Nephron progenitor cell (in vitro differentiated cells): Measurements from ENCODE around the gene RAI1.

Experiments
- DNase-seq: peaks from one replicate; pipeline ENCODE4 v3.0.0; 2021
- H3K27ac Mint-ChIP-seq: 2 replicates; pipeline ENCODE4 v1.8.0; 2021; ENCODE audit warnings: mild to moderate bottlenecking, moderate library complexity, mixed read lengths
- H3K27me3 Mint-ChIP-seq: 2 replicates; pipeline ENCODE4 v1.8.0; 2021; ENCODE audit warnings: mild to moderate bottlenecking, low read depth, mixed read lengths; ENCODE audit not compliant: poor library complexity
- H3K36me3 Mint-ChIP-seq: 2 replicates; pipeline ENCODE4 v1.8.0; 2021; ENCODE audit warnings: low read depth, mixed read lengths
- H3K4me1 Mint-ChIP-seq: 2 replicates; pipeline ENCODE4 v1.8.0; 2021; ENCODE audit warnings: mixed read lengths
- H3K4me3 Mint-ChIP-seq: 2 replicates; pipeline ENCODE4 v1.8.0; 2021; ENCODE audit warnings: mild to moderate bottlenecking, moderate library complexity, mixed read lengths
- H3K9me3 Mint-ChIP-seq: 2 replicates; pipeline ENCODE4 v1.8.0; 2021; ENCODE audit warnings: mild to moderate bottlenecking, moderate library complexity, mixed read lengths
- CTCF ChIP-seq: fragments of 200-600 bp; sonication (generic); IDR thresholded peaks from 2 replicates; pipeline ENCODE4 v1.5.0; 2021; ENCODE audit warnings: antibody characterized with exemption

The RAI1 gene

GRCh38 chr17:17749025-17749772 is 67.9 kb downstream of the RAI1 start:
- Mint-ChIP-seq H3K36me3 (peaks cover 15% of the 10 kb centered on the region), H3K9me3 (no peaks in the 10 kb centered on the region), H3K4me1 (peaks cover 76% of the 10 kb centered on the region), H3K27ac (peak overlapping the region; percentile 86), H3K4me3 (peak overlapping the region; percentile 35), H3K27me3 (no peaks in the 10 kb centered on the region)
- DNase-seq, result no peak
- TF ChIP-seq CTCF, result no peak

GRCh38 chr17:17749921-17750320 is 68.7 kb downstream of the RAI1 start:
- peaks cover 73% of the 10 kb centered on the region for H3K4me1 Mint-ChIP-seq
- H3K27me3 Mint-ChIP-seq, result no peaks in the 10 kb centered on the region
- DNase-seq, result peak; percentile 74
- no peak overlapping the region for H3K4me3 Mint-ChIP-seq
- H3K36me3 Mint-ChIP-seq, result peaks cover 12% of the 10 kb centered on the region
- no peak for TF ChIP-seq CTCF
- no peaks in the 10 kb centered on the region for H3K9me3 Mint-ChIP-seq
- H3K27ac Mint-ChIP-seq, result no peak overlapping the region

GRCh38 chr17:17750881-17751280 is 69.6 kb downstream of the RAI1 start:
- Mint-ChIP-seq H3K4me1 (peaks cover 73% of the 10 kb centered on the region), H3K4me3 (peak overlapping the region; percentile 65), H3K27me3 (no peaks in the 10 kb centered on the region), H3K36me3 (peaks cover 8% of the 10 kb centered on the region), H3K27ac (peak overlapping the region; percentile 98), H3K9me3 (no peaks in the 10 kb centered on the region)
- no peak for TF ChIP-seq CTCF
- no peak for DNase-seq

- H3K4me3 Mint-ChIP-seq, result peak overlapping the region; percentile 65
- no peak for TF ChIP-seq CTCF
- peak overlapping the region; percentile 98 for H3K27ac Mint-ChIP-seq
- H3K4me1 Mint-ChIP-seq, result peaks cover 76% of the 10 kb centered on the region
- H3K9me3 Mint-ChIP-seq, result no peaks in the 10 kb centered on the region
- H3K27me3 Mint-ChIP-seq, result no peaks in the 10 kb centered on the region
- H3K36me3 Mint-ChIP-seq, result peaks cover 8% of the 10 kb centered on the region
- DNase-seq, result no peak
Measured at GRCh38 chr17:17751489-17752088, 70.3 kb downstream of the RAI1 start.

- H3K4me1 Mint-ChIP-seq, result peaks cover 77% of the 10 kb centered on the region
- peak overlapping the region; percentile 98 for H3K27ac Mint-ChIP-seq
- peak; percentile 14 for TF ChIP-seq CTCF
- no peaks in the 10 kb centered on the region for H3K9me3 Mint-ChIP-seq
- peak; percentile 98 for DNase-seq
- H3K27me3 Mint-ChIP-seq, result no peaks in the 10 kb centered on the region
- H3K4me3 Mint-ChIP-seq, result peak overlapping the region; percentile 67
- H3K36me3 Mint-ChIP-seq, result peaks cover 4% of the 10 kb centered on the region
Measured at GRCh38 chr17:17752089-17752820, 71.0 kb downstream of the RAI1 start.
